Ishikawa (cell line): ENCODE results near the gene DNPEP.

Source experiments
- CEBPB ChIP-seq: IDR thresholded peaks from 2 replicates; pipeline ENCODE4 v1.6.1; 2012
- CREB1 ChIP-seq: IDR thresholded peaks from 2 replicates; pipeline ENCODE4 v1.6.1; 2012; ENCODE audit warnings: low read depth
- EGR1 ChIP-seq: IDR thresholded peaks from 2 replicates; pipeline ENCODE4 v1.6.1; 2012
- EP300 ChIP-seq: IDR thresholded peaks from 2 replicates; pipeline ENCODE4 v1.6.1; 2012; ENCODE audit warnings: borderline replicate concordance
- FOXM1 ChIP-seq: IDR thresholded peaks from 2 replicates; pipeline ENCODE4 v1.6.1; 2012; ENCODE audit warnings: low read depth, borderline replicate concordance
- MAX ChIP-seq: IDR thresholded peaks from 2 replicates; pipeline ENCODE4 v1.6.1; 2012
- RAD21 ChIP-seq: IDR thresholded peaks from 2 replicates; pipeline ENCODE4 v1.6.1; 2012; ENCODE audit warnings: low read depth
- REST ChIP-seq: IDR thresholded peaks from 2 replicates; pipeline ENCODE4 v1.6.1; 2012; ENCODE audit warnings: low read depth, mild to moderate bottlenecking
- TAF1 ChIP-seq: IDR thresholded peaks from 2 replicates; pipeline ENCODE4 v1.6.1; 2012; ENCODE audit warnings: low read depth, mild to moderate bottlenecking
- TEAD4 ChIP-seq: IDR thresholded peaks from 2 replicates; pipeline ENCODE4 v1.6.1; 2012
- USF1 ChIP-seq: IDR thresholded peaks from 2 replicates; pipeline ENCODE4 v1.6.1; 2012
- YY1 ChIP-seq: IDR thresholded peaks from 2 replicates; pipeline ENCODE4 v1.6.1; 2012; ENCODE audit warnings: low read depth
- ZBTB7A ChIP-seq: IDR thresholded peaks from 2 replicates; pipeline ENCODE4 v1.6.1; 2012; ENCODE audit warnings: low read depth

- no peak for TF ChIP-seq FOXM1
- TF ChIP-seq CEBPB: no peak
- no peak for TF ChIP-seq REST
- no peak for TF ChIP-seq EP300
- no peak for TF ChIP-seq RAD21
- TF ChIP-seq YY1: no peak
- no peak for TF ChIP-seq TAF1
- no peak for TF ChIP-seq USF1
- no peak for TF ChIP-seq ZBTB7A
- TF ChIP-seq TEAD4: no peak
- no peak for TF ChIP-seq EGR1
- TF ChIP-seq CREB1: no peak
- TF ChIP-seq MAX: no peak
Observed at GRCh38 chr2:219403861-219404260, 16.1 kb upstream of the DNPEP start.
